ENCODE measurements around the gene RIPOR1.
"Not testable (repeated sequence)": the region's sequence is repeated elsewhere in the genome, so short reads cannot be mapped to it uniquely, and the experiment has no call there.

The RIPOR1 gene

GRCh38 chr16:67516296-67517154 is 12.1 kb upstream of the RIPOR1 start:
- DNase-seq, result peak; percentile 51

- no peak for DNase-seq
Observed at GRCh38 chr16:67517155-67517445, 11.5 kb upstream of the RIPOR1 start.

GRCh38 chr16:67517661-67518423 is 10.8 kb upstream of the RIPOR1 start:
- DNase-seq, result no peak

- DNase-seq, result no peak
Observed at GRCh38 chr16:67518676-67519075, 10.0 kb upstream of the RIPOR1 start.

GRCh38 chr16:67519242-67519641 is 9.4 kb upstream of the RIPOR1 start:
- no peak for DNase-seq

- peak; percentile 98 for DNase-seq
Observed at GRCh38 chr16:67521095-67521804, 7.4 kb upstream of the RIPOR1 start.

GRCh38 chr16:67525176-67525860 is 3.3 kb upstream of the RIPOR1 start:
- DNase-seq, result no peak

- no peak for DNase-seq
Observed at GRCh38 chr16:67526149-67526791, 2.4 kb upstream of the RIPOR1 start.

- DNase-seq, result peak; percentile 71
Observed at GRCh38 chr16:67528870-67529581, 397 bp downstream of the RIPOR1 start.

GRCh38 chr16:67529582-67530012 is 968 bp downstream of the RIPOR1 start:
- peak; percentile 59 for DNase-seq

GRCh38 chr16:67530013-67530939 is 1.6 kb downstream of the RIPOR1 start:
- DNase-seq, result peak; percentile 82

- no peak for DNase-seq
Observed at GRCh38 chr16:67531247-67531646, 2.6 kb downstream of the RIPOR1 start.

- DNase-seq, result no peak
Observed at GRCh38 chr16:67533024-67533560, 4.5 kb downstream of the RIPOR1 start.

GRCh38 chr16:67533987-67534386 is 5.4 kb downstream of the RIPOR1 start:
- DNase-seq, result not testable (repeated sequence)

GRCh38 chr16:67534431-67534830 is 5.8 kb downstream of the RIPOR1 start:
- DNase-seq, result no peak

GRCh38 chr16:67535201-67535600 is 6.6 kb downstream of the RIPOR1 start:
- no peak for DNase-seq

GRCh38 chr16:67537270-67537635 is 8.6 kb downstream of the RIPOR1 start:
- no peak for DNase-seq

- no peak for DNase-seq
Observed at GRCh38 chr16:67537636-67538591, 9.3 kb downstream of the RIPOR1 start.

GRCh38 chr16:67538666-67539101 is 10.1 kb downstream of the RIPOR1 start:
- no peak for DNase-seq
